MCF 10A (cell line): ENCODE data around the gene XYLT1. TPM values are rescaled to one million over a fixed set of nuclear protein-coding genes. Genes with fewer than 3 reads are reported as not detected.

Experiments used
- BruUV-seq: library from RNA; stranded (reverse); fragments of 400-500 nt; replicated peaks from 2 replicates; lab custom pipeline; 2021; lab: Mats Ljungman, UMichigan
- CTCF ChIA-PET: fragments of 300-600 bp; sonication (Branson Sonifier 250); formaldehyde crosslinking; extraction: SDS; loops from one replicate; lab custom pipeline; 2021; ENCODE audit warnings: antibody characterized with exemption, inconsistent platforms; lab: Yijun Ruan, JAX
- POLR2A ChIA-PET: fragments of 300-600, 350-650 bp; sonication (Branson Sonifier 250); formaldehyde crosslinking; extraction: SDS; loops from one replicate; lab custom pipeline; 2020; ENCODE audit warnings: antibody characterized with exemption, inconsistent platforms; lab: Yijun Ruan, JAX
- DNase-seq: peaks from one replicate; pipeline ENCODE4 v3.0.0-alpha.2; 2018; ENCODE audit not compliant: unreplicated experiment
- H3K27ac Mint-ChIP-seq: one replicate; pipeline ENCODE4 v1.8.0; 2022; ENCODE audit warnings: mild to moderate bottlenecking, low read depth, mixed read lengths; ENCODE audit not compliant: unreplicated experiment
- H3K27me3 Mint-ChIP-seq: one replicate; pipeline ENCODE4 v1.8.0; 2022; ENCODE audit warnings: mixed read lengths; ENCODE audit not compliant: insufficient read depth, unreplicated experiment
- H3K36me3 Mint-ChIP-seq: one replicate; pipeline ENCODE4 v1.8.0; 2022; ENCODE audit warnings: mild to moderate bottlenecking, moderate library complexity, mixed read lengths; ENCODE audit not compliant: insufficient read depth, unreplicated experiment
- H3K4me1 Mint-ChIP-seq: one replicate; pipeline ENCODE4 v1.8.0; 2022; ENCODE audit warnings: mixed read lengths; ENCODE audit not compliant: insufficient read depth, unreplicated experiment
- H3K4me3 Mint-ChIP-seq: one replicate; pipeline ENCODE4 v1.8.0; 2022; ENCODE audit warnings: mild to moderate bottlenecking, moderate library complexity, mixed read lengths; ENCODE audit not compliant: unreplicated experiment
- H3K9me3 Mint-ChIP-seq: one replicate; pipeline ENCODE4 v1.8.0; 2022; ENCODE audit warnings: mixed read lengths; ENCODE audit not compliant: unreplicated experiment
- intact Hi-C: fragments of 100-400 bp; cut with micrococcal nuclease; formaldehyde crosslinking; loops from 2 replicates; pipeline ENCODE4 v1.14.1; 2022
- total RNA-seq: library from RNA; stranded (reverse); gene quantifications from 2 replicates; pipeline ENCODE4 v1.2.3, GENCODE V29; 2022
- TF ChIP-seq, protein P1 (sequence below): fragments of 200-600 bp; IDR thresholded peaks from one replicate; pipeline ENCODE4 v1.8.0; 2022; ENCODE audit warnings: antibody characterized with exemption, mild to moderate bottlenecking; ENCODE audit not compliant: unreplicated experiment

XYLT1 gene
- total RNA-seq, 1 experiment from 2014 or later = not detected

DNA sequence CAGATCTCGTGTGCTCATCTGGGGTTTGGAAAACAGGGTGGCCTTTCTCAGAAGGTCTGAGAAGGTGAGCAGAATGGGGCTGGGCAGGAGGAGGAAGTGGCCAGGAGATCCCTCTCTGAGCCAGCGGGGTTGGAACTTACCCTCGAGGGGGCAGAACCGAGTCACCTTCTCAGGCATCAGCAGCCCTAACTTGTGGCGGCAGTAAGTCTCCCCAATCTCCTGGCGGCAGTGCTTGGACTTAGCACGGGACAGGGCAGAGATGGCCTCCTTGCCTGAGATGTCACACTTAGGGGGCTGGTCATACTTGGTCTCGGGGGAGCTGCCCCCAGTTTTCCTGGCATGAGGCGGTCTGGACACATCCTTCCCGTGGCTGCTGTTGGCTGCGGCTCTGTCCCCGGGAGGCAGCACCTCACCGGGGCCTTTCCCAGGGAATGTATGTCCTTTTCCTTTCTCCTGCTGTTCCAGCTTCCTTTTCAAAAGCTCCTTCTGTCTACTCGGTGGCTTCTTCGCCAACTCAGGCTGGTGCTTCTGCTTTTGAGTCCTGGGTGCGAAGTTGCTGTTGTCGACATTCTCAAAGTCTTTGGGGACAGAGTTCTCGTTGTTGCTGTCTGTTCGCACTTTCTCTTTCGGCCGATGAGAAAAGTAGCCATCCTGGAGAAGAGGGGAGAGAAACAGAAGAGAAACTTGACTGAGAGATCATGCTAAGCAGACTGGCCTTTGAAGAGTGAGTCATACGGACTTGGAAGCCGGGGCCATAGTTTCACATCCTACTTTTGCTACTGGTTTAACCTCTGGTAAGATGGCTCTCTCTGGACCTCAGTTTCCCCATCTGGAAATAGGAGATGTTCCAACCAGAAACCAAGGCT is 211.7 kb downstream of the XYLT1 start:
- no peak for DNase-seq
- ChIA-PET CTCF (no interaction called here), POLR2A (no interaction called here)
- TF ChIP-seq, protein P1, sequence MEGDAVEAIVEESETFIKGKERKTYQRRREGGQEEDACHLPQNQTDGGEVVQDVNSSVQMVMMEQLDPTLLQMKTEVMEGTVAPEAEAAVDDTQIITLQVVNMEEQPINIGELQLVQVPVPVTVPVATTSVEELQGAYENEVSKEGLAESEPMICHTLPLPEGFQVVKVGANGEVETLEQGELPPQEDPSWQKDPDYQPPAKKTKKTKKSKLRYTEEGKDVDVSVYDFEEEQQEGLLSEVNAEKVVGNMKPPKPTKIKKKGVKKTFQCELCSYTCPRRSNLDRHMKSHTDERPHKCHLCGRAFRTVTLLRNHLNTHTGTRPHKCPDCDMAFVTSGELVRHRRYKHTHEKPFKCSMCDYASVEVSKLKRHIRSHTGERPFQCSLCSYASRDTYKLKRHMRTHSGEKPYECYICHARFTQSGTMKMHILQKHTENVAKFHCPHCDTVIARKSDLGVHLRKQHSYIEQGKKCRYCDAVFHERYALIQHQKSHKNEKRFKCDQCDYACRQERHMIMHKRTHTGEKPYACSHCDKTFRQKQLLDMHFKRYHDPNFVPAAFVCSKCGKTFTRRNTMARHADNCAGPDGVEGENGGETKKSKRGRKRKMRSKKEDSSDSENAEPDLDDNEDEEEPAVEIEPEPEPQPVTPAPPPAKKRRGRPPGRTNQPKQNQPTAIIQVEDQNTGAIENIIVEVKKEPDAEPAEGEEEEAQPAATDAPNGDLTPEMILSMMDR = no peak
- no peaks in the 10 kb centered on the region for H3K4me1 Mint-ChIP-seq
- H3K9me3 Mint-ChIP-seq = peaks cover 25% of the 10 kb centered on the region
- no peak overlapping the region for H3K27ac Mint-ChIP-seq
- intact Hi-C loops = no loop called here
- BruUV-seq = no TSS peak
- H3K4me3 Mint-ChIP-seq = no peak overlapping the region
- no peaks in the 10 kb centered on the region for H3K36me3 Mint-ChIP-seq
- H3K27me3 Mint-ChIP-seq = no peaks in the 10 kb centered on the region

DNA sequence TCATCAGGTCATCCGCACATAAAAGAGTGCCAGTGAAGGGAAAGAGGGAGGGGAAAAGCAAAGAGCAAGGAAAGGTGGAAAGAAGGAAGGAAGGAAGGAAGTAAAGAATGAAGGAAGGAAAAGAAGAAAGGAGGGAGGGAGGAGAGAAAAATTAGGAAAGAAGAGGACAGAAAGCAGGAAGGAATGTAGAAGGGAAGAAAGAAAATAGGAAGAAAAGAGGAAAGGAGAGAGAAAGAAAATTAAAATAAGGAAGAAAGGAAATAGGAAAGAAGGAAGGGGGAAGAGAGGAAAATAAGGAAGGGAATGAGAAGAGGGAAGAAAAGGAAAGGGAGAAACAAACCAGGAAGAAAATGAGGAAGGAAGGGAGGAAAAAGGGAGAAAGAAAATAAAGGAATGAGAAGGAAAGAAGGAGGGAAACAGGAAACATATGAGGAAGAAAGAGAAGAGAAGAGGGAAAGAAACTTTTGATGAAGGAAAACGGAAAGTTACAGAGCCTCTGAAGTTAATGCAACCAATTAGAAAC is 212.6 kb downstream of the XYLT1 start:
- H3K27me3 Mint-ChIP-seq = no peaks in the 10 kb centered on the region
- ChIA-PET POLR2A (no interaction called here), CTCF (no interaction called here)
- H3K9me3 Mint-ChIP-seq = peaks cover 23% of the 10 kb centered on the region
- H3K4me3 Mint-ChIP-seq = no peak overlapping the region
- intact Hi-C loops = no loop called here
- no TSS peak for BruUV-seq
- no peak overlapping the region for H3K27ac Mint-ChIP-seq
- DNase-seq = no peak
- no peaks in the 10 kb centered on the region for H3K36me3 Mint-ChIP-seq
- no peaks in the 10 kb centered on the region for H3K4me1 Mint-ChIP-seq
- TF ChIP-seq, protein P1 = no peak

DNA sequence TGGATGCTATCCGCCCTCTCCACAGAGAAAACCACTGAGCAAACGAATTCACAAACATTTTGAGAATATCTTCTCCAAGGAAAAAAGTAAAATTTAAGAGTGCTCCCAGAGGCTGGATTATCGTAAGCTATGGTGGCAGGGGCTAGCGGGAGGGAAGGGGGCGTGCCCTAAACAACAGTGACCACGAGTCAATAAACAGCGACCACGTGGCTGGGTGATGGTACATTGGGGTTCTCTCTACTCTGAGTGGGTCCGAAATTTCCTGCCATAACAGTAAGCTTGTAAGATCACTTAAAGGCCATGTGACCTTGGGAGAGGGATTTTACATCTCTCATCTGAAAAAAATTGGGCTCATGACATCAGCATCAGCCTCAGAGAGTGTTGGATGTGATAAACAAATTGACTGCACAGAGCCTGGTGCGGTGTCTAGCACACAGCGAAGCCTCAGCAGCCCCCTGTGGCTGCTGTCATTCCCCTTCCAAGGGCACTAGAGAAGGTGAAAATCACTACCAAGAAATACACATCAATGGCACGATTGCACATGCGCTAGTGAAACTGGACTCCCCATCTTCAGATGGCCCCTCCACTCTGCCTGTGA is 213.2 kb downstream of the XYLT1 start:
- Mint-ChIP-seq H3K27me3 (no peaks in the 10 kb centered on the region), H3K4me3 (no peak overlapping the region), H3K4me1 (no peaks in the 10 kb centered on the region), H3K27ac (no peak overlapping the region), H3K36me3 (no peaks in the 10 kb centered on the region), H3K9me3 (peaks cover 19% of the 10 kb centered on the region)
- TF ChIP-seq, protein P1 = no peak
- BruUV-seq = no TSS peak
- DNase-seq = no peak
- CTCF ChIA-PET = no interaction called here
- intact Hi-C loops = no loop called here
- POLR2A ChIA-PET = no interaction called here

DNA sequence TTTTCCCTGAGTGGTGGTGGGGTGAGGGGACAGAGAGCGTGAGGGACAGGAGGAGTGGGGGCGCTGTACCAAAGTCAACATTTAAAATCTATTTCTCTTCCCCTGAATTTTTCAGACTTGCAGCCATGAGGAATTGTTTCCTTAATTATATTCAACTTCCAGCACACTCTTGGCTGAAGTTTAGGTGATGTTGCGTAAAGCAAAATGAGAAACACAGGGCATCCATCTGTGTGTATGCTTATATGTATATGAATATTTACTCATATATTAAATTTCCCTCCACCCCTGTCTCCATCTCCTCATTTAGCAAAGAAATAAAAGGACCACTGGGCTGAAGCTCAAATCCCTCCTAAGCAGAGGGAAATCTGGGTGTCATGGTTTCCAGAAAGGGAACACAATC is 218.1 kb downstream of the XYLT1 start:
- BruUV-seq = no TSS peak
- DNase-seq = no peak
- ChIA-PET CTCF (no interaction called here), POLR2A (no interaction called here)
- peaks cover 22% of the 10 kb centered on the region for H3K9me3 Mint-ChIP-seq
- H3K36me3 Mint-ChIP-seq = no peaks in the 10 kb centered on the region
- no peak overlapping the region for H3K27ac Mint-ChIP-seq
- TF ChIP-seq, protein P1 = no peak
- H3K4me1 Mint-ChIP-seq = no peaks in the 10 kb centered on the region
- intact Hi-C loops = no loop called here
- H3K27me3 Mint-ChIP-seq = no peaks in the 10 kb centered on the region
- H3K4me3 Mint-ChIP-seq = no peak overlapping the region
